Measurements from ENCODE around the gene SERINC2. TPM values are rescaled to one million over a fixed set of nuclear protein-coding genes. Genes with fewer than 3 reads are reported as not detected.

Gene SERINC2
- total and polyA plus RNA-seq, 2 experiments from 2014 or later, result 20.5 to 23.3 TPM

- TF ChIP-seq ZNF331 (CRISPR knock-in tag; IDR thresholded peaks at IDR 0.05; ENCODE audit: low read depth) (no peak), ZNF114 (CRISPR knock-in tag; IDR thresholded peaks at IDR 0.05) (no peak)
- TF ChIP-seq, protein P1, sequence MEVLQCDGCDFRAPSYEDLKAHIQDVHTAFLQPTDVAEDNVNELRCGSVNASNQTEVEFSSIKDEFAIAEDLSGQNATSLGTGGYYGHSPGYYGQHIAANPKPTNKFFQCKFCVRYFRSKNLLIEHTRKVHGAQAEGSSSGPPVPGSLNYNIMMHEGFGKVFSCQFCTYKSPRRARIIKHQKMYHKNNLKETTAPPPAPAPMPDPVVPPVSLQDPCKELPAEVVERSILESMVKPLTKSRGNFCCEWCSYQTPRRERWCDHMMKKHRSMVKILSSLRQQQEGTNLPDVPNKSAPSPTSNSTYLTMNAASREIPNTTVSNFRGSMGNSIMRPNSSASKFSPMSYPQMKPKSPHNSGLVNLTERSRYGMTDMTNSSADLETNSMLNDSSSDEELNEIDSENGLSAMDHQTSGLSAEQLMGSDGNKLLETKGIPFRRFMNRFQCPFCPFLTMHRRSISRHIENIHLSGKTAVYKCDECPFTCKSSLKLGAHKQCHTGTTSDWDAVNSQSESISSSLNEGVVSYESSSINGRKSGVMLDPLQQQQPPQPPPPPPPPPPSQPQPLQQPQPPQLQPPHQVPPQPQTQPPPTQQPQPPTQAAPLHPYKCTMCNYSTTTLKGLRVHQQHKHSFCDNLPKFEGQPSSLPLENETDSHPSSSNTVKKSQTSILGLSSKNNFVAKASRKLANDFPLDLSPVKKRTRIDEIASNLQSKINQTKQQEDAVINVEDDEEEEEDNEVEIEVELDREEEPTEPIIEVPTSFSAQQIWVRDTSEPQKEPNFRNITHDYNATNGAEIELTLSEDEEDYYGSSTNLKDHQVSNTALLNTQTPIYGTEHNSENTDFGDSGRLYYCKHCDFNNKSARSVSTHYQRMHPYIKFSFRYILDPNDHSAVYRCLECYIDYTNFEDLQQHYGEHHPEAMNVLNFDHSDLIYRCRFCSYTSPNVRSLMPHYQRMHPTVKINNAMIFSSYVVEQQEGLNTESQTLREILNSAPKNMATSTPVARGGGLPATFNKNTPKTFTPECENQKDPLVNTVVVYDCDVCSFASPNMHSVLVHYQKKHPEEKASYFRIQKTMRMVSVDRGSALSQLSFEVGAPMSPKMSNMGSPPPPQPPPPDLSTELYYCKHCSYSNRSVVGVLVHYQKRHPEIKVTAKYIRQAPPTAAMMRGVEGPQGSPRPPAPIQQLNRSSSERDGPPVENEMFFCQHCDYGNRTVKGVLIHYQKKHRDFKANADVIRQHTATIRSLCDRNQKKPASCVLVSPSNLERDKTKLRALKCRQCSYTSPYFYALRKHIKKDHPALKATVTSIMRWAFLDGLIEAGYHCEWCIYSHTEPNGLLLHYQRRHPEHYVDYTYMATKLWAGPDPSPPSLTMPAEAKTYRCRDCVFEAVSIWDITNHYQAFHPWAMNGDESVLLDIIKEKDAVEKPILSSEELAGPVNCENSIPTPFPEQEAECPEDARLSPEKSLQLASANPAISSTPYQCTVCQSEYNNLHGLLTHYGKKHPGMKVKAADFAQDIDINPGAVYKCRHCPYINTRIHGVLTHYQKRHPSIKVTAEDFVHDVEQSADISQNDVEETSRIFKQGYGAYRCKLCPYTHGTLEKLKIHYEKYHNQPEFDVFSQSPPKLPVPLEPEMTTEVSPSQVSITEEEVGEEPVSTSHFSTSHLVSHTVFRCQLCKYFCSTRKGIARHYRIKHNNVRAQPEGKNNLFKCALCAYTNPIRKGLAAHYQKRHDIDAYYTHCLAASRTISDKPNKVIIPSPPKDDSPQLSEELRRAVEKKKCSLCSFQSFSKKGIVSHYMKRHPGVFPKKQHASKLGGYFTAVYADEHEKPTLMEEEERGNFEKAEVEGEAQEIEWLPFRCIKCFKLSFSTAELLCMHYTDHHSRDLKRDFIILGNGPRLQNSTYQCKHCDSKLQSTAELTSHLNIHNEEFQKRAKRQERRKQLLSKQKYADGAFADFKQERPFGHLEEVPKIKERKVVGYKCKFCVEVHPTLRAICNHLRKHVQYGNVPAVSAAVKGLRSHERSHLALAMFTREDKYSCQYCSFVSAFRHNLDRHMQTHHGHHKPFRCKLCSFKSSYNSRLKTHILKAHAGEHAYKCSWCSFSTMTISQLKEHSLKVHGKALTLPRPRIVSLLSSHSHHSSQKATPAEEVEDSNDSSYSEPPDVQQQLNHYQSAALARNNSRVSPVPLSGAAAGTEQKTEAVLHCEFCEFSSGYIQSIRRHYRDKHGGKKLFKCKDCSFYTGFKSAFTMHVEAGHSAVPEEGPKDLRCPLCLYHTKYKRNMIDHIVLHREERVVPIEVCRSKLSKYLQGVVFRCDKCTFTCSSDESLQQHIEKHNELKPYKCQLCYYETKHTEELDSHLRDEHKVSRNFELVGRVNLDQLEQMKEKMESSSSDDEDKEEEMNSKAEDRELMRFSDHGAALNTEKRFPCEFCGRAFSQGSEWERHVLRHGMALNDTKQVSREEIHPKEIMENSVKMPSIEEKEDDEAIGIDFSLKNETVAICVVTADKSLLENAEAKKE (CRISPR knock-in tag; IDR thresholded peaks at IDR 0.05), result no peak
Measured at GRCh38 chr1:31408788-31409318, 4.2 kb upstream of the SERINC2 start (continued).

DNA sequence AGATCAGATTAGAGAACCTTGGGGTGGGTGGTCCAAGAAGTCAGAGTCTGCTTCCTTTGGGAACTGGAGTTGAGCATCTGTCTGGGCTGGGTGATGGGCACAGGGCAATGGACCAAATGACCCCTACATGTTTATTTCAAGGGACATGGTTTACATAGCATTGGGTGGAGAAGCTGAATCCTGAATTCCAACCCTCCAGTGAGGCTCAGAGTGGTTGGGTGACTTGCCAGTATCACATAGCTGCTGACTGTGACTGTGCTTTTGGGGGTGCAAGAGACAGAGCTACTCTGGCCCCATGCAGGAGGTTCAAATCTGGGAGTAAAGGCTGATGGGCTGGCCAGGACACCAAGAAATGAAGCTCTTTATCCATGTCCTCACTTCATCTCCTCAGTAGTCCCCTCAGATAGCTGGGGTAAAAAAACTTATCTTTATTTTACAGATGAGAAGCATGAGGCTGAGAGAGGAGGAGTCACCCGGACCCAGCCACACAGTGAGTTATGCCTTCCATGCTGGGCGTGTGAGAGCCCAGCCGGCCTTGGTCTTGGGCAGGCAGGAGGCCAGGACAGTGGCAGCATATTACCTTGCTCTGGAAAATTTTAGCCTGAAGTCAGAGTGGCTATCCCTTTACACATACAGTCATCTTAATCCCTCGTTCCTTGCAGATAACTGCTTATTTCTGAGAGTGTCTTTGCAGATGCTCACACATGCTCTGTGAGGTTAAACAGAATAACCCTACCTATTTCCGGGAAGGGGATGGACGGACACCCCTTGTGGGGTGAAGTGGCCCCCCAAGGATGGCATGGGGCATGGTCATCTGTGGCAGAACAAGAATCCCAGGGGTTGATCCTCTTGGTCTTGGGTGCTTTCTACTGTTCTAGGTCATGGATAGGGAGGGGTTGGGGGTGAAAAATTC, 2.8 kb upstream of the SERINC2 start:
- ATAC-seq, result no peak
- H3K4me2 ChIP-seq, result no peak overlapping the region
- no peak overlapping the region for H3K4me3 ChIP-seq
- no peaks in the 10 kb centered on the region for H3K36me3 ChIP-seq (ENCODE audit: insufficient read depth)
- no peaks in the 10 kb centered on the region for H3F3A ChIP-seq (replicated peaks; ENCODE audit: low read depth)
- Mint-ChIP-seq H3K27ac (no peak overlapping the region), H3K4me3 (no peak overlapping the region), H3K27me3 (ENCODE audit: insufficient read depth, low read depth, poor library complexity) (peaks cover 19% of the 10 kb centered on the region), H3K9me3 (no peaks in the 10 kb centered on the region), H3K36me3 (ENCODE audit: low read depth) (no peaks in the 10 kb centered on the region; the same call in 2 of the 3 replicates), H3K4me1 (peaks cover 20% of the 10 kb centered on the region)
- H3K4me1 ChIP-seq (ENCODE audit: insufficient read depth), result peaks cover 8% of the 10 kb centered on the region
- TF ChIP-seq ZNF114 (CRISPR knock-in tag; IDR thresholded peaks at IDR 0.05) (no peak), STAT1 (IDR thresholded peaks at IDR 0.05; ENCODE audit: unreplicated experiment) (no peak), ZNF331 (CRISPR knock-in tag; IDR thresholded peaks at IDR 0.05; ENCODE audit: low read depth) (no peak), CTCF (conservative IDR thresholded peaks at IDR 0.05; ENCODE audit: low read depth in 2 of 2) (no peak), EZH2 (IDR thresholded peaks at IDR 0.05; ENCODE audit: low read depth, unreplicated experiment) (no peak)
- TF ChIP-seq, protein P2, sequence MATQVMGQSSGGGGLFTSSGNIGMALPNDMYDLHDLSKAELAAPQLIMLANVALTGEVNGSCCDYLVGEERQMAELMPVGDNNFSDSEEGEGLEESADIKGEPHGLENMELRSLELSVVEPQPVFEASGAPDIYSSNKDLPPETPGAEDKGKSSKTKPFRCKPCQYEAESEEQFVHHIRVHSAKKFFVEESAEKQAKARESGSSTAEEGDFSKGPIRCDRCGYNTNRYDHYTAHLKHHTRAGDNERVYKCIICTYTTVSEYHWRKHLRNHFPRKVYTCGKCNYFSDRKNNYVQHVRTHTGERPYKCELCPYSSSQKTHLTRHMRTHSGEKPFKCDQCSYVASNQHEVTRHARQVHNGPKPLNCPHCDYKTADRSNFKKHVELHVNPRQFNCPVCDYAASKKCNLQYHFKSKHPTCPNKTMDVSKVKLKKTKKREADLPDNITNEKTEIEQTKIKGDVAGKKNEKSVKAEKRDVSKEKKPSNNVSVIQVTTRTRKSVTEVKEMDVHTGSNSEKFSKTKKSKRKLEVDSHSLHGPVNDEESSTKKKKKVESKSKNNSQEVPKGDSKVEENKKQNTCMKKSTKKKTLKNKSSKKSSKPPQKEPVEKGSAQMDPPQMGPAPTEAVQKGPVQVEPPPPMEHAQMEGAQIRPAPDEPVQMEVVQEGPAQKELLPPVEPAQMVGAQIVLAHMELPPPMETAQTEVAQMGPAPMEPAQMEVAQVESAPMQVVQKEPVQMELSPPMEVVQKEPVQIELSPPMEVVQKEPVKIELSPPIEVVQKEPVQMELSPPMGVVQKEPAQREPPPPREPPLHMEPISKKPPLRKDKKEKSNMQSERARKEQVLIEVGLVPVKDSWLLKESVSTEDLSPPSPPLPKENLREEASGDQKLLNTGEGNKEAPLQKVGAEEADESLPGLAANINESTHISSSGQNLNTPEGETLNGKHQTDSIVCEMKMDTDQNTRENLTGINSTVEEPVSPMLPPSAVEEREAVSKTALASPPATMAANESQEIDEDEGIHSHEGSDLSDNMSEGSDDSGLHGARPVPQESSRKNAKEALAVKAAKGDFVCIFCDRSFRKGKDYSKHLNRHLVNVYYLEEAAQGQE (IDR thresholded peaks at IDR 0.05; ENCODE audit: unreplicated experiment), result no peak
- peaks cover 10% of the 10 kb centered on the region; the same call in 1 of the 2 replicates for H3K27me3 ChIP-seq (ENCODE audit: insufficient read depth)
- peaks cover 7% of the 10 kb centered on the region for H3K79me2 ChIP-seq (replicated peaks; ENCODE audit: insufficient read depth)
- H3K9me2 ChIP-seq (ENCODE audit: insufficient read depth), result no peaks in the 10 kb centered on the region
- no peak overlapping the region for H2AFZ ChIP-seq
- H4K20me1 ChIP-seq (replicated peaks; ENCODE audit: insufficient read depth), result no peaks in the 10 kb centered on the region
- no peak for DNase-seq (ENCODE audit: low spot score)
- H3K27ac ChIP-seq (ENCODE audit: low read depth), result no peak overlapping the region

All from GM23338 (cell line).